Adrenal gland (tissue), 5 donors: ENCODE data around the gene SYCE3.

Source experiments
- CTCF ChIP-seq, 6 experiments: fragments of 450-650 bp in 4 of 6; fragments of 200-600 bp in 2 of 6; sonication (generic) in 1 of 6; IDR thresholded peaks; 1 replicate in 5 of 6; 2 replicates in 1 of 6; pipeline versions ENCODE4 v1.5.1 to v1.8.0; 2016 to 2021; ENCODE audit warnings: antibody characterized with exemption in 6 of 6, mild to moderate bottlenecking in 2 of 6, moderate library complexity in 1 of 6
- POLR2A ChIP-seq, 2 donors: fragments of 450-650 bp; IDR thresholded peaks; one replicate each; pipeline ENCODE4 v1.6.1; 2017; ENCODE audit warnings: antibody characterized with exemption in 2 of 2, mild to moderate bottlenecking in 2 of 2, moderate library complexity in 1 of 2
- donor health status: DM: no; HTN: no; CAD: no.

GRCh38 chr22:50582493-50583293, 20.0 kb upstream of the SYCE3 start, which contains the start of gene CHKB:
- TF ChIP-seq CTCF (IDR thresholded peaks at IDR 0.05), result no peak
- TF ChIP-seq POLR2A (IDR thresholded peaks at IDR 0.05), result peak; percentile 85 to 90
